ENCODE data around the gene KCNK3. TPM values are rescaled to one million over a fixed set of nuclear protein-coding genes. Genes with fewer than 3 reads are reported as not detected.

Gene KCNK3
- polyA plus RNA-seq, 1 of the 3 experiments (the other 2 are of a cell fraction), result 0.16 TPM

GRCh38 chr2:26647981-26648380, 44.5 kb upstream of the KCNK3 start:
- DNase-seq, result no peak
- Histone ChIP-seq H3K36me3 (replicated peaks in 1 of 2; ENCODE audit: control insufficient read depth in 1 of 2, insufficient read depth in 2 of 2, low read length in 1 of 2) (no peaks in the 10 kb centered on the region), H4K20me1 (ENCODE audit: insufficient read depth) (no peaks in the 10 kb centered on the region), H3K9ac (no peak overlapping the region), H2AFZ (ENCODE audit: low read depth) (no peak overlapping the region), H3K27ac (ENCODE audit: low read depth in 2 of 2, low read length in 1 of 2) (no peak overlapping the region), H3K9me3 (no peaks in the 10 kb centered on the region), H3K9me2 (no peaks in the 10 kb centered on the region), H3K4me3 (ENCODE audit: low read depth in 2 of 2, low read length in 1 of 2) (no peak overlapping the region), H3F3A (replicated peaks; ENCODE audit: insufficient read depth) (no peaks in the 10 kb centered on the region), H3K79me2 (ENCODE audit: insufficient read depth) (no peaks in the 10 kb centered on the region), H3K4me1 (ENCODE audit: control insufficient read depth in 1 of 2, insufficient read depth in 2 of 2, low read depth in 1 of 2, low read length in 1 of 2) (peaks cover 0 to 35% of the 10 kb centered on the region in 2 experiments; a peak in 2 of 4 replicates), H3K4me2 (no peak overlapping the region), H3K27me3 (ENCODE audit: insufficient read depth) (peaks cover 44% of the 10 kb centered on the region; the same call in 1 of the 2 replicates)
- TF ChIP-seq CTCF (IDR thresholded peaks at IDR 0.05), result no peak
- WGBS (ENCODE audit: low lambda C conversion rate), result 52% methylated on average over 3 of the region's 3 CpGs
- ChIA-PET POLR2A (interaction anchor here (0.7 to 1.1 kb wide), 2 partner anchors 11 to 37 kb away, joined by 3 read pairs; no protein-coding TSS in a partner anchor), CTCF (interaction anchor here (1.3 to 5.5 kb wide), 4 partner anchors 34 to 97 kb away, joined by 5 to 32 read pairs (median 14); no protein-coding TSS in a partner anchor)

GRCh38 chr2:26648516-26648915, 44.0 kb upstream of the KCNK3 start:
- Histone ChIP-seq H3K9me3 (no peaks in the 10 kb centered on the region), H3K79me2 (ENCODE audit: insufficient read depth) (no peaks in the 10 kb centered on the region), H4K20me1 (ENCODE audit: insufficient read depth) (no peaks in the 10 kb centered on the region), H3F3A (replicated peaks; ENCODE audit: insufficient read depth) (no peaks in the 10 kb centered on the region), H3K27ac (ENCODE audit: low read depth in 2 of 2, low read length in 1 of 2) (no peak overlapping the region), H3K27me3 (ENCODE audit: insufficient read depth) (peaks cover 44% of the 10 kb centered on the region; the same call in 1 of the 2 replicates), H3K4me3 (ENCODE audit: low read depth in 2 of 2, low read length in 1 of 2) (no peak overlapping the region), H3K36me3 (replicated peaks in 1 of 2; ENCODE audit: control insufficient read depth in 1 of 2, insufficient read depth in 2 of 2, low read length in 1 of 2) (no peaks in the 10 kb centered on the region), H3K9ac (no peak overlapping the region), H2AFZ (ENCODE audit: low read depth) (no peak overlapping the region), H3K4me2 (no peak overlapping the region), H3K4me1 (ENCODE audit: control insufficient read depth in 1 of 2, insufficient read depth in 2 of 2, low read depth in 1 of 2, low read length in 1 of 2) (peaks cover 0 to 36% of the 10 kb centered on the region in 2 experiments; a peak in 2 of 4 replicates), H3K9me2 (no peaks in the 10 kb centered on the region)
- 39% methylated on average over 6 of the region's 6 CpGs for WGBS (ENCODE audit: low lambda C conversion rate)
- ChIA-PET CTCF (interaction anchor here (0.6 to 5.5 kb wide), 6 partner anchors 37 to 1798 kb away, joined by 3 to 32 read pairs (median 8); no protein-coding TSS in a partner anchor), POLR2A (no interaction called here)
- no peak for TF ChIP-seq REST (IDR thresholded peaks at IDR 0.05; ENCODE audit: low read depth, low read length)
- no peak for TF ChIP-seq SMC3 (IDR thresholded peaks at IDR 0.05; ENCODE audit: low read depth, low read length)
- TF ChIP-seq NFIC (IDR thresholded peaks at IDR 0.05; ENCODE audit: borderline replicate concordance), result no peak
- no peak for TF ChIP-seq CHD2 (IDR thresholded peaks at IDR 0.05; ENCODE audit: low read length, partially characterized antibody)
- TF ChIP-seq FOXM1 (IDR thresholded peaks at IDR 0.05; ENCODE audit: low read depth), result no peak
- no peak for TF ChIP-seq RAD21 (IDR thresholded peaks at IDR 0.05; ENCODE audit: low read length)
- no peak for TF ChIP-seq MXI1 (IDR thresholded peaks at IDR 0.05; ENCODE audit: low read depth, low read length)
- TF ChIP-seq EP300 (IDR thresholded peaks at IDR 0.05; ENCODE audit: borderline replicate concordance in 1 of 2, low read depth in 1 of 2, low read length in 1 of 2), result no peak
- TF ChIP-seq JUND (IDR thresholded peaks at IDR 0.05), result no peak
- no peak for TF ChIP-seq USF1 (IDR thresholded peaks at IDR 0.05; ENCODE audit: borderline replicate concordance, low read depth)
- no peak for TF ChIP-seq PBX3 (IDR thresholded peaks at IDR 0.05)
- no peak for TF ChIP-seq TAF1 (IDR thresholded peaks at IDR 0.05; ENCODE audit: borderline replicate concordance, low read depth, low read length)
- DNase-seq, result no peak

All from SK-N-SH (cell line).